ENCODE data around the gene DIAPH1. TPM values are rescaled to one million over a fixed set of nuclear protein-coding genes. Genes with fewer than 3 reads are reported as not detected.

Gene DIAPH1
- total RNA-seq, 2 donors from 2014 or later: 34.8 to 57.7 TPM

DNA sequence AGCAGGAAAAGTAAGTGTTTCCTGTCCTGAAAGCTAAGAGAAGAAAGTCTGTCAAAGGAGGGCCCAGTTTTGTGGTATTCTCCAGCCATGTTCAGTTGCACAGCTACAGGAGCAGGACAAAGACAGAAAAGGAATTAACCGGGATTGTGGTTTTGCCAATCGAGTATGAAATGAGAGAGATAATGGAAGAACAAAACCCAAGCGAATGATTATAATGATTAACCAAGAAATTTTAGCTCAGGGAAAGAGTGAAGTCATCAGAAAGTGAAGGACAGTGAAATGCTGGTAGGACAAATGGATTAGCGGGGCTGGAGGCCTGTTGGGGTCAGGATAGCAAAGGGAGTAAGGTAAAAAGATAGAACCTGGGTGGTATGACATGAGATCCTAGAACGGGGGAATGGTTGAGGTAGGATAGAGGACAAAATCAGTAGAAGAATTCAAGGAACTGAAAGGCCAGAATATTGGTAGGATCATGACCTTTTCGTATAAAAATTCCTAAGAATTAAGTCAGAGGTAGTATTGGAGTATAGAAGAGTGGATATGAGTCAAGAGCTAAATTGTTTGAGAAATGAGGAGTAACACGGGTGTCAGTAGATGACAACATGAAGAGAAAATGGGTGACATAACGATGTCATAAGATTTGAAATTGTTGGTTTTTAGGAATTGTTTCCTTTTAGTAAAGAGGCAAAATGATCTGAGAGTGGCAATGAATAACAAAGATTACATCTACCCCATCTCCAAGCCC is 52.8 kb downstream of the DIAPH1 start:
- 92% methylated on average over 8 of the region's 8 CpGs for WGBS
- Histone ChIP-seq H3K27ac (no peak overlapping the region), H3K4me1 (replicated peaks) (no peaks in the 10 kb centered on the region), H3K27me3 (replicated peaks; ENCODE audit: insufficient read depth) (no peaks in the 10 kb centered on the region), H3K36me3 (no peaks in the 10 kb centered on the region), H3K4me3 (no peak overlapping the region), H3K9me3 (no peaks in the 10 kb centered on the region)
- TF ChIP-seq, protein P1, sequence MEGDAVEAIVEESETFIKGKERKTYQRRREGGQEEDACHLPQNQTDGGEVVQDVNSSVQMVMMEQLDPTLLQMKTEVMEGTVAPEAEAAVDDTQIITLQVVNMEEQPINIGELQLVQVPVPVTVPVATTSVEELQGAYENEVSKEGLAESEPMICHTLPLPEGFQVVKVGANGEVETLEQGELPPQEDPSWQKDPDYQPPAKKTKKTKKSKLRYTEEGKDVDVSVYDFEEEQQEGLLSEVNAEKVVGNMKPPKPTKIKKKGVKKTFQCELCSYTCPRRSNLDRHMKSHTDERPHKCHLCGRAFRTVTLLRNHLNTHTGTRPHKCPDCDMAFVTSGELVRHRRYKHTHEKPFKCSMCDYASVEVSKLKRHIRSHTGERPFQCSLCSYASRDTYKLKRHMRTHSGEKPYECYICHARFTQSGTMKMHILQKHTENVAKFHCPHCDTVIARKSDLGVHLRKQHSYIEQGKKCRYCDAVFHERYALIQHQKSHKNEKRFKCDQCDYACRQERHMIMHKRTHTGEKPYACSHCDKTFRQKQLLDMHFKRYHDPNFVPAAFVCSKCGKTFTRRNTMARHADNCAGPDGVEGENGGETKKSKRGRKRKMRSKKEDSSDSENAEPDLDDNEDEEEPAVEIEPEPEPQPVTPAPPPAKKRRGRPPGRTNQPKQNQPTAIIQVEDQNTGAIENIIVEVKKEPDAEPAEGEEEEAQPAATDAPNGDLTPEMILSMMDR (IDR thresholded peaks at IDR 0.05): no peak
- no peak for TF ChIP-seq POLR2A (IDR thresholded peaks at IDR 0.05)
- no peak for TF ChIP-seq POLR2AphosphoS5 (IDR thresholded peaks at IDR 0.05)
- DNase-seq (ENCODE audit: low spot score): no peak
- intact Hi-C loops (cut with DNase I): loop anchor here (10.0 kb wide), 2 partner anchors 341 to 371 kb away; partner anchors contain the start of genes PCDHB10, PCDHB11 and PCDHB14

DNA sequence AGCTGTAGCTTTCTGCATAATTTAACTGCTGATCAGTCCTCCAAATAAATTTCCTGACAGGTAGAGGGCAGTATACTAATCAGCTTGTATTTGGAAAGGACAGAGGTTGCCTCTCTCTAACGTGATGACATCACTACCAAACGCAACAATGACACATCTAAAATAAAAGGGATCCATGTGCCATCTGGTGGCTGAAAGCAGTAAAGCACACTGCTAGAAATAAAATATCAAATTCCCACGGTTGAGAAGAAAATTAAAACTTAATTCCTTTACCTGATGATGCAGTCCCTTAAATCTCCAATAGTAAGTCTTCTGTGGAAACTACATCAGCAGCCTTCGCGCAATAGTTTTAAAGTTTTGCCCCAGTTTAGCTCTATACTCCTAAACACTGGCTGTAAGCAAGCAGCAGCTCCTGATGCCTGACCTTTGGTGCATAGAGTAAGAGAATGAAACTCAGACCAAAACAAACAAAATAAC is 54.5 kb downstream of the DIAPH1 start:
- H3K4me3 ChIP-seq: no peak overlapping the region
- H3K27ac ChIP-seq: peak overlapping the region; percentile 18 to 57
- TF ChIP-seq POLR2AphosphoS5 (IDR thresholded peaks at IDR 0.05) (peak; percentile 95), POLR2A (IDR thresholded peaks at IDR 0.05) (no peak)
- TF ChIP-seq, protein P1 (IDR thresholded peaks at IDR 0.05): peak; percentile 87 to 99 (median 98)
- H3K36me3 ChIP-seq: no peaks in the 10 kb centered on the region
- no peaks in the 10 kb centered on the region for H3K27me3 ChIP-seq (replicated peaks; ENCODE audit: insufficient read depth)
- H3K4me1 ChIP-seq (replicated peaks): peaks cover 4% of the 10 kb centered on the region
- WGBS: 24% methylated on average over 5 of the region's 5 CpGs
- no peaks in the 10 kb centered on the region for H3K9me3 ChIP-seq
- peak; percentile 76 for DNase-seq (ENCODE audit: low spot score)
- intact Hi-C loops (cut with DNase I): loop anchor here (5.0 to 10.0 kb wide), 3 partner anchors 242 to 369 kb away; partner anchors contain the start of genes PCDHB10, PCDHB11, PCDHB14 and TAF7

DNA sequence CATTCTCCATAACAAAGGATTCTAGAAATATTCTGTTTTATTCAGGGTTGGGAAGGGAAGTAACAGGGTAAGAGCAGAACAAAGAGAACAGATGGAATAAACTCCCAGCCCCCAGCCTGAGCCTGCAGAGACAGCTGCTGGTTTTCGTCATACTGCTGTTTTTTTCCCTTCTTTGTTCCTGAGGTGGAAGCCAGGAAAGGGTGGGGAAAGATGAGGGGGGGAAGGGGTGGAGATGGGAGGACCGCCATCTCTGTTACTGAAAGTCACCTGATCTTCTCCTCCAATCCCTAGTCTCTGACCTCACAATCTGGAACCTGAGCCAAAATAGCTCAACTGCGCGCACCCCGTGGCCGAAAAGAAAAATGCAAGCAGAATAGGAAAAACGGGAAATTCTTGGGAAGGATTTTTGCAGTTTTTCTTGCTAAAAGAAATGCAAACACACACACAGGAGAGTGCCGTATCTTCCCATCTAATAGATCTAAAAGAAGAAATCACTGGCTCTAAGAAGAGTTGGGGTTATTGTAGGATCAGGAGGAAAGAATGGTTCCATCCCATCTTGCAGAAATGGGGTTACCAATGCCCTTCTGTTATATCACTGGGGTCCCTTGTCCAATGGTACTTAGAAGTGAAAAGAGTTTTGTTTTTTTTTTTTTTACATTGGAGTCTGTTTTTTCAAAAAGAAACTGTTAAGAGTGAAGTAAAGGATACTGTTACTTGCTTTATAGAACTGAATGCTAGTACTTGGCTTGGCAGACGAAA is 57.9 kb downstream of the DIAPH1 start:
- peak overlapping the region; percentile 79 to 83 for H3K27ac ChIP-seq
- intact Hi-C loops (cut with DNase I): loop anchor here (5.0 to 10.0 kb wide), 3 partner anchors 239 to 366 kb away; partner anchors contain the start of genes PCDHB10, PCDHB11, PCDHB14 and TAF7
- WGBS: 13% methylated on average over 9 of the region's 9 CpGs
- no peak overlapping the region for H3K4me3 ChIP-seq
- no peaks in the 10 kb centered on the region for H3K27me3 ChIP-seq (replicated peaks; ENCODE audit: insufficient read depth)
- H3K36me3 ChIP-seq: no peaks in the 10 kb centered on the region
- DNase-seq (ENCODE audit: low spot score): peak; percentile 86
- H3K9me3 ChIP-seq: no peaks in the 10 kb centered on the region
- TF ChIP-seq, protein P1 (IDR thresholded peaks at IDR 0.05): peak; percentile 78 to 97 (median 92)
- TF ChIP-seq POLR2A (IDR thresholded peaks at IDR 0.05): peak; percentile 27
- peak; percentile 94 for TF ChIP-seq POLR2AphosphoS5 (IDR thresholded peaks at IDR 0.05)
- H3K4me1 ChIP-seq (replicated peaks): peaks cover 5% of the 10 kb centered on the region

DNA sequence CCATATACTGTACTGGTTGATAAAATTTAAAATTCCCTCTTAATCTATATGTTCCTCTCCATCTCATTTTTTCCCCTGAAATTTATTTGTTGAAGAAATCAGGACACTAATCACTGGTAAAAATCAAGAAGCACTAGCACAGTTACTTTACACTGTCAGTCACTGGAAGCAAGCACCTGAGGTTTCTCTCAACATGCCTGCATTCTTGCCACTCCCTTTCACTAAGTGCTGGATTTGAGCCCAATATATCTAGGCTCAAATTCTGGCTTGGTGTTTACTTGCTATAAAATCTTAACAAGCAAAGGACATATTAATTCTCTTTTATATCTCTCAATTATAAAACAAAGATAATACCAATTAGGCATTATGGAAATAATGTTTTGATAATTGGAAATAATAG is 58.6 kb downstream of the DIAPH1 start:
- peak; percentile 67 for DNase-seq (ENCODE audit: low spot score)
- no peak overlapping the region for H3K4me3 ChIP-seq
- H3K4me1 ChIP-seq (replicated peaks): peaks cover 5% of the 10 kb centered on the region

More for the DNA sequence above, 58.6 kb downstream of the DIAPH1 start:
- TF ChIP-seq, protein P1 (IDR thresholded peaks at IDR 0.05): no peak
- TF ChIP-seq POLR2A (IDR thresholded peaks at IDR 0.05) (no peak), POLR2AphosphoS5 (IDR thresholded peaks at IDR 0.05) (peak; percentile 56)
- Histone ChIP-seq H3K36me3 (no peaks in the 10 kb centered on the region), H3K27me3 (replicated peaks; ENCODE audit: insufficient read depth) (no peaks in the 10 kb centered on the region), H3K9me3 (no peaks in the 10 kb centered on the region), H3K27ac (peak overlapping the region; percentile 79 to 83)
- intact Hi-C loops (cut with DNase I): loop anchor here (5.0 to 10.0 kb wide), 3 partner anchors 238 to 365 kb away; partner anchors contain the start of genes PCDHB10, PCDHB11, PCDHB14 and TAF7

All from prostate gland (tissue), 2 donors.